RWPE2 (cell line): Measurements from ENCODE around the gene NAV2.

Source experiments
- ATAC-seq: fragments of 200-7000 bp; cut with Tn5 transposase; 3 replicates; pipeline ENCODE4 v1.9.1; 2021; ENCODE audit warnings: low read depth
- DNase-seq: peaks from one replicate; pipeline ENCODE4 v3.0.0-alpha.2; 2020; ENCODE audit warnings: low spot score
- H3K27ac ChIP-seq: fragments of 450-650 bp; 2 replicates; pipeline ENCODE4 v1.5.1; 2017; ENCODE audit warnings: mild to moderate bottlenecking; ENCODE audit not compliant: poor library complexity, severe bottlenecking
- H3K27me3 ChIP-seq: fragments of 250-450 bp; sonication (Bioruptor Pico); 2 replicates; pipeline ENCODE4 v1.5.1; 2021; ENCODE audit warnings: mild to moderate bottlenecking, moderate library complexity; ENCODE audit not compliant: insufficient read depth, poor library complexity, severe bottlenecking
- H3K36me3 ChIP-seq: fragments of 250-450 bp; sonication (Bioruptor Pico); 2 replicates; pipeline ENCODE4 v1.5.1; 2020; ENCODE audit warnings: low read depth, mild to moderate bottlenecking, moderate library complexity
- H3K4me1 ChIP-seq: fragments of 250-450 bp; sonication (Bioruptor Pico); 2 replicates; pipeline ENCODE4 v1.5.1; 2021; ENCODE audit warnings: mild to moderate bottlenecking, moderate library complexity; ENCODE audit not compliant: insufficient read depth, poor library complexity, severe bottlenecking
- H3K4me3 ChIP-seq: fragments of 250-450 bp; sonication (Bioruptor Pico); 2 replicates; pipeline ENCODE4 v1.5.1; 2021; ENCODE audit warnings: mild to moderate bottlenecking, moderate library complexity; ENCODE audit not compliant: severe bottlenecking
- H3K9me3 ChIP-seq: fragments of 250-450 bp; sonication (Bioruptor Pico); 2 replicates; pipeline ENCODE4 v1.5.1; 2021; ENCODE audit warnings: mild to moderate bottlenecking, moderate library complexity; ENCODE audit not compliant: severe bottlenecking
- TF ChIP-seq, protein P1 (sequence below): fragments of 450-650 bp; IDR thresholded peaks from one replicate; pipeline ENCODE4 v1.5.1; 2017; ENCODE audit warnings: mild to moderate bottlenecking, moderate library complexity; ENCODE audit not compliant: poor library complexity, severe bottlenecking

NAV2 gene

DNA sequence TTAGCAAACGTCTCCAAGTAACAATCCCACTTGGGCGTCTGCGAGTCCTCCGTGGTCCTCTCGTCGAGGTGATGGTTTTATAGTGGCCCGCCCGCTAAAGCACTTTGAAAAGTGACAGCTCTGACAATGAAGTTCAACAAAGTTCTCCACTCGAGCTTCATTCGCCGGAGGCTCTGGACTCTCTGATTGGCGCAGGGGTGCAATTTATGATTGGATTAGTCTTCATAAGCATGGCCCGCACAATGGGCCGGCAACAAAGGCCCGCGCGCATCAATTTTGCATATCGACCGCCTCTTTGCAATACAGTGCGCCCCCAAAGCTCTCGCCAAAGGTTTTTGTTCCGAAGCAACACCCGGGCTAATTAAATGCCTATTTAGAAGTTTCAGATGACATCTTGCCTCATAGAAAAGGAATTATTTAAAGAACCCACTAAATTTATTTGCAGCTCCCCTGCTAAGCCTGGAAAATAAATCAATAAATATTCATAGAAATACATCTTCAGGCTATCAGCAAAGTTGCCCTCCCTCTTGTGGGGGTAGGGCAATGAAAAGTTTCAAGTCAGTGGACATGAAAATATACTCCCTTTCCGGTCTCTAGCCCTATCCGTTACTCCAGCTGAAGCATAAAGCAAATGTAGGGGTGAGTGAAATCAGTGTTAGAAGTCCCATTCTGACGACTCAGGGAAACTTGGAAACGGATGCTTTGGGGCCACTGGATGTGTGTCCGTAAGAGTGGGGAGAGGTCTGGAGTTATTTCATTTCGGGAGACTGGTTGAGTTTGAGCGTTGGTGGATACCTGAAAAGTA lies 448.0 kb downstream of the NAV2 start, which contains the start of gene DBX1:
Gene DBX1, minus strand, starts transcription at position 51 of the 805 bp plus-strand sequence. CDS start 151 bp downstream, outside the sequence.
- TF ChIP-seq, protein P1, sequence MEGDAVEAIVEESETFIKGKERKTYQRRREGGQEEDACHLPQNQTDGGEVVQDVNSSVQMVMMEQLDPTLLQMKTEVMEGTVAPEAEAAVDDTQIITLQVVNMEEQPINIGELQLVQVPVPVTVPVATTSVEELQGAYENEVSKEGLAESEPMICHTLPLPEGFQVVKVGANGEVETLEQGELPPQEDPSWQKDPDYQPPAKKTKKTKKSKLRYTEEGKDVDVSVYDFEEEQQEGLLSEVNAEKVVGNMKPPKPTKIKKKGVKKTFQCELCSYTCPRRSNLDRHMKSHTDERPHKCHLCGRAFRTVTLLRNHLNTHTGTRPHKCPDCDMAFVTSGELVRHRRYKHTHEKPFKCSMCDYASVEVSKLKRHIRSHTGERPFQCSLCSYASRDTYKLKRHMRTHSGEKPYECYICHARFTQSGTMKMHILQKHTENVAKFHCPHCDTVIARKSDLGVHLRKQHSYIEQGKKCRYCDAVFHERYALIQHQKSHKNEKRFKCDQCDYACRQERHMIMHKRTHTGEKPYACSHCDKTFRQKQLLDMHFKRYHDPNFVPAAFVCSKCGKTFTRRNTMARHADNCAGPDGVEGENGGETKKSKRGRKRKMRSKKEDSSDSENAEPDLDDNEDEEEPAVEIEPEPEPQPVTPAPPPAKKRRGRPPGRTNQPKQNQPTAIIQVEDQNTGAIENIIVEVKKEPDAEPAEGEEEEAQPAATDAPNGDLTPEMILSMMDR = no peak
- Histone ChIP-seq H3K4me1 (no peaks in the 10 kb centered on the region), H3K27me3 (peaks cover 98% of the 10 kb centered on the region), H3K4me3 (no peak within 1 kb of the TSS), H3K9me3 (no peaks in the 10 kb centered on the region), H3K36me3 (no peaks in the 10 kb centered on the region), H3K27ac (no peak within 1 kb of the TSS)
- no peak for DNase-seq
- ATAC-seq = no peak

DNA sequence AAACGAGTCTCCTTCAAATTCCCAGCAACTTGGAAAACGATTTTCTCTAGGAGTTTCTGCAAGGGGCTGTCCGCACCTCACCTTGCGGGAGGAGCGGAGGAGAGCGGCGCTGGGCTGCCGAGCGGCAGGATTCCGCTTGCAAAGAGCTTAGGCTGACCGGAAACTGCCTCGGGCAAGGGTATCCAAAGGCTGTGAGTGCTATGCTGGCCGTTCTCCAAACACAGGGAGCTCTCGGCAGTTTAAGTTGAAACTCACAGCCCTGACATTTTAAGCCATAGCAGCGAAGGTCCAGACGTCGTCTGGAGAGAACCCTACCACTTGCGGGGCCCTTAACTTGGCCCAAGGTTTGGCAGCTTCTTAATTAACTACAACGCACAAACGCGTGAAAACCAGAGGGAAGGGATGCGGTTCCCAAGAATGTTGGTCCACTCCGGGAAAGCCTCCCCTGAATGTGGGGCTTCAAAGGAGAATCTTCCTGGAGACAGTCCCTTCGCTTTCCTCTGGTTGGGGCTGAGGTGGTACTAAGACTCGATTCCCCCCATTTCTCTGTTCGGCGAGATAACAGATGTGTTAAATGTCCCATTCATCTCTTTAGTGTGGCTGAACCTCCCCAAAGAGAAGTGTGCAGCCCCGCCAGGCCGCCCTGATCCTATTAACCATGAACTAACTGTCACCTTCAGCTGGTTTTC lies 448.7 kb downstream of the NAV2 start:
- H3K4me3 ChIP-seq = no peak overlapping the region
- H3K36me3 ChIP-seq = no peaks in the 10 kb centered on the region
- H3K27ac ChIP-seq = no peak overlapping the region
- DNase-seq (no peak), ATAC-seq (0 out of 3 replicates have a peak, but pooled peaks have one; percentile 39)
- no peaks in the 10 kb centered on the region for H3K4me1 ChIP-seq
- peaks cover 96% of the 10 kb centered on the region for H3K27me3 ChIP-seq
- no peaks in the 10 kb centered on the region for H3K9me3 ChIP-seq
- TF ChIP-seq, protein P1 = no peak

DNA sequence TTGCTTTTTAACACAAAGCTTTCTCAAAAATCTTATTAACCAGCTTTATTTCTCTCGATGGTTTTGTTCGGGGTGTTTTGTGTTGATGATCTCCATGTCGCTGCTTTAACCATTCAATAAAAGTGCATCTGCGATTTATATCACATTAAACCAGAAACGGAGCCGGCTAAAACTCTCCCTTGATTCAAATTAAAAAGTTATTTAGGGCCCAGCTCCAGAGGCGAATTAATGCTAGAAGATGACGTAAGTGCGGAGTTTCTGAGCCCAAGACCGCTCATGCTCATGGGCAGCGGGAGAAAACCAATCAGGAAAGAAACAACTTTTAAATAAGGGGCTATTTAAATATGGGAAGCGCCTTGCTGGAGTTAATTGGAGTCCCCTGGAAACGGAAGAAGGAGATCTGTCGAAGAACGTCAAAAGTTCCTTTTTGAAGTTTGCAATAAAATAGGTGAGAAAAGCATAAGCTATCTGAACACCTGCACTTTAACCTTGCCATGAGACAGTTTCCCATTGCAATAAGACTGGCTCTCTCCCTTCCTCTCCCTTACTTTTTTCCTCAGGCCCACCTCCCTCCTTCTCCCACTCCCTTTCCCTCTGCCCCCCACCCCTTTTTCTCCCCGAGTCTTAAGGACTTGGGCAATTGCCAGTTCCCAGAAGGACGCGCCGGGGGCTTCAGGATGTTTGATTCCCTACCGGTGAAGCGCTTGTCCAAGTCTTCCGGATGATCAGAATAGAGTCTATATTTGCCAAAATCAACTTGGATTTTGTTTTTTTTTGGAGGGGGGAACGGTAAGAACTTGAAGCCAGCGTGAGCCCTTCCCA lies 449.5 kb downstream of the NAV2 start:
- Histone ChIP-seq H3K9me3 (no peaks in the 10 kb centered on the region), H3K36me3 (no peaks in the 10 kb centered on the region), H3K27ac (no peak overlapping the region), H3K27me3 (peaks cover 96% of the 10 kb centered on the region), H3K4me1 (no peaks in the 10 kb centered on the region), H3K4me3 (no peak overlapping the region)
- TF ChIP-seq, protein P1 = no peak
- no peak for ATAC-seq
- DNase-seq = no peak

DNA sequence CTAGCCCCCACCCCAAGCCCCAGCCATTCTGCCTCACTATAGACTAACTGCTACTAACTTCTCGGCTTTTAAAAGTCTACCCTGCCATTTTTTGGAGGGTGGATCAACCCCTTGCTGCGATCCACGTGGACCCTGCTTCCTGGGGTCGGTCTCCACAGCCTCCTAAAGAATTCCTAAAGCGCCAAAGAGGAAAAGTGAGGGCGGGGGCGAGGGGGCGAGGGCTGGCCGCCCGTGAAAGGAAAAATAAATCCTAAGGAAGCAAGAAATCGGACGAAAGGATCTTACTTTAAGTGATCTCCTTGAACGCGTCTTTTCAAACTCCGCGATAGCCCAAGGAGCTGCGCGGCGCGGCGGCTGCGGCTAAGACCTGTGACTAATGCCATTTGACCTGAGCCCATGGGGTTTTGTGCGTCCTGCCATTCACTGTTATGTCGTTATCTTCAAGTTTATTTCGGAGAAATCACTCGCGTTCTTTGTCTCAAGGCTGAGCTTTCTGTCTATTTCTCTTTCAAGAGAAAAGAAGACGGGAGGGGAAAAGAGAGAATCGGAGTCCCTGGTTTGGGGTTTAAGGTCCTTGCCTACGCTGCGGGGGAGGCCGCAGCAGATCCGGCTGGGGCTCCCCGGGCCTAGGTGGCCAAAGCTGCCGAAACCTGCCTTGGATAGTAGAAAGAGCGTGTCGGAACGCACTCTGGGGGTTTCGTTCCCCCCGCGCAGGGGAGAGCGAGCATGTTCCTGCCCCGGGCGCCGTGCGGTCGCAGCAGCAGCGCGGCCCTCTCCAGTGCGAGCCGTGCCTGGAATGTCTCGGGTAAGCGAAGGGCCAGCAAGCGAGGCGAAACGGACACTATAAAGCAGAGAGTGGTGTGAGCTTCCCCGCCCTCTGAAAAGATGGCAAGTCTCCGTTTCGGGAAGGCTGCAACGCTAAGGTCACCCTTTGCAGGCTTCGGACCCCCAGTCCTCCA lies 450.5 kb downstream of the NAV2 start:
- no peaks in the 10 kb centered on the region for H3K4me1 ChIP-seq

More for the DNA sequence above, 450.5 kb downstream of the NAV2 start:
- no peak overlapping the region for H3K4me3 ChIP-seq
- peaks cover 96% of the 10 kb centered on the region for H3K27me3 ChIP-seq
- no peak overlapping the region for H3K27ac ChIP-seq
- TF ChIP-seq, protein P1 = no peak
- H3K36me3 ChIP-seq = no peaks in the 10 kb centered on the region
- no peaks in the 10 kb centered on the region for H3K9me3 ChIP-seq
- ATAC-seq (peak; percentile 40; the same call in 2 of the 3 replicates), DNase-seq (no peak)
